HUES48 (cell line): ENCODE results near the gene CHRDL1.
"Not testable (repeated sequence)": the region's sequence is repeated elsewhere in the genome, so short reads cannot be mapped to it uniquely, and the experiment has no call there.

ENCODE experiments used
- H3K27ac ChIP-seq: one replicate; pipeline ENCODE4 v1.7.0; 2013; ENCODE audit warnings: low read depth, low read length, inconsistent platforms
- H3K27me3 ChIP-seq: 2 replicates; pipeline ENCODE4 v1.6.1; 2013; ENCODE audit warnings: mild to moderate bottlenecking, low read length; ENCODE audit not compliant: control insufficient read depth, insufficient read depth
- H3K36me3 ChIP-seq: 2 replicates; pipeline ENCODE4 v1.6.1; 2013; ENCODE audit warnings: low read length; ENCODE audit not compliant: control insufficient read depth, insufficient read depth
- H3K4me1 ChIP-seq: 2 replicates; pipeline ENCODE4 v1.6.1; 2013; ENCODE audit warnings: mild to moderate bottlenecking, low read length; ENCODE audit not compliant: control insufficient read depth, insufficient read depth
- H3K4me3 ChIP-seq: 2 replicates; pipeline ENCODE4 v1.5.1; 2013; ENCODE audit warnings: mild to moderate bottlenecking, low read depth, low read length
- H3K9ac ChIP-seq: 2 replicates; pipeline ENCODE4 v1.6.1; 2013; ENCODE audit warnings: mild to moderate bottlenecking, low read depth, low read length, moderate library complexity
- H3K9me3 ChIP-seq: 2 replicates; pipeline ENCODE4 v1.6.1; 2013; ENCODE audit warnings: low read length; ENCODE audit not compliant: control insufficient read depth, insufficient read depth

Gene CHRDL1, protein sequence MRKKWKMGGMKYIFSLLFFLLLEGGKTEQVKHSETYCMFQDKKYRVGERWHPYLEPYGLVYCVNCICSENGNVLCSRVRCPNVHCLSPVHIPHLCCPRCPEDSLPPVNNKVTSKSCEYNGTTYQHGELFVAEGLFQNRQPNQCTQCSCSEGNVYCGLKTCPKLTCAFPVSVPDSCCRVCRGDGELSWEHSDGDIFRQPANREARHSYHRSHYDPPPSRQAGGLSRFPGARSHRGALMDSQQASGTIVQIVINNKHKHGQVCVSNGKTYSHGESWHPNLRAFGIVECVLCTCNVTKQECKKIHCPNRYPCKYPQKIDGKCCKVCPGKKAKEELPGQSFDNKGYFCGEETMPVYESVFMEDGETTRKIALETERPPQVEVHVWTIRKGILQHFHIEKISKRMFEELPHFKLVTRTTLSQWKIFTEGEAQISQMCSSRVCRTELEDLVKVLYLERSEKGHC

DNA sequence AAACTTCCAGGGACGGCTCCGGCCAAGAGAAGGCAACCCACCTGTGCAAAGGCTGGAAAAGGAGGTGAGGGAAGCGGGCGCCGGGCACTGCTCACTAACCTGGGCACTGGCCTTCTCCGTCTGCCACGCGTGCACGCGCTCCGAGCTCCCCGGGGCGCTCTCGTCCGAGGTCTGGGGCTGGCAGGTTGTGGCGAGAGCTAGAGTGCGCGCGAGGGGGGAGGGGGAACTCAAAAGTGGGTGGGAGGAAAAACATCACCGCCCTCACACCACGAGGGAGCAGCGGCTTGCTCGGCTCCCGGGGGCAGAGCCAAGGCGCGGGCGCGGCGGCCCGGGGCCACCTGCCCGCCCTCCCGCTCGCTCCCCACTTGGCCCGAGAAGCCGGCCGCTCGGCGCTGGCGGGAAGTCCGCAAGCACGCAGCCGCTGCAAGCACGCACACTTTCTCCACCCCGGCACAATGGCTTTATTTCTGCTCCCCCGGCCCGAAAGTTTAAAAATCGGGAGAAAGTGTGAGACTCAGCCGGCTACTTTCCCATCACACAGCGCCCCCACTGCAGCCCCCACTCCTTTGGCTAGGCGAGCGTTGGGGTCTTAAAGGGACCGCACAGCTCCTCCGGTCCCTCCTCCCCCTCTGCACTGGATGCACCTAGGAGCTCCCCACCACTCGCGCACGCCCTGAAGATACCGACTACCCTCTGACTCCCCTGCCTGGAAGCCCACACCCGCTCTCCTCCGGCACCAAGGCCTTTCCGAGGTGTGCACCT, at the start of gene CHRDL1:
TSS of gene CHRDL1 (minus strand) at position 173 of the 762 bp plus-strand sequence. CDS start 3,636 bp downstream, outside the sequence.
- H3K27ac ChIP-seq: no peak within 1 kb of the TSS
- H3K9ac ChIP-seq: peak within 1 kb of the TSS; percentile 80
- H3K4me3 ChIP-seq: peak within 1 kb of the TSS; percentile 82
- H3K36me3 ChIP-seq: no peaks in the 10 kb centered on the region
- H3K4me1 ChIP-seq: peaks cover 20% of the 10 kb centered on the region
- no peaks in the 10 kb centered on the region for H3K9me3 ChIP-seq
- H3K27me3 ChIP-seq: peaks cover 43% of the 10 kb centered on the region

DNA sequence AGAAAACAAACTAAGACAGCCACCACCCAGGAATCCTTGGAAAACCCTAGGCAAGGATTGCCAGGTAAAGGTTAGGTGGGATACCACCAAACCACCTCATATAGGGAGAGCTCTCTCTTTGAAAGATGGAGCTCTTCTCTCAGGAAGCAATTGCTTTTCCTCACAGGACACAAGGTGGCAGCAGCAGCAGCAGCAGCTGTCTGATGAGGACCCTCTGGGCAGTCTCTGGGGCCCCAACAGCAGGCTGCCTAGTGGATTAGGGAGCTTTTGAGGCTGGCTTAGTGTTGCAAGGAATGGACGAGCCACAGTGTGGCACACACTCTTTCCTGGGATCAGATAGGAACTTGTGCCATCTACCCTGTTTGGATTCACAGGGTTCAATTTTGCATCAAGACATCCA, 41.4 kb upstream of the CHRDL1 start:
- Histone ChIP-seq H3K27me3 (no peaks in the 10 kb centered on the region), H3K27ac (no peak overlapping the region), H3K4me1 (no peaks in the 10 kb centered on the region), H3K36me3 (no peaks in the 10 kb centered on the region), H3K9ac (no peak overlapping the region), H3K9me3 (no peaks in the 10 kb centered on the region), H3K4me3 (no peak overlapping the region)

DNA sequence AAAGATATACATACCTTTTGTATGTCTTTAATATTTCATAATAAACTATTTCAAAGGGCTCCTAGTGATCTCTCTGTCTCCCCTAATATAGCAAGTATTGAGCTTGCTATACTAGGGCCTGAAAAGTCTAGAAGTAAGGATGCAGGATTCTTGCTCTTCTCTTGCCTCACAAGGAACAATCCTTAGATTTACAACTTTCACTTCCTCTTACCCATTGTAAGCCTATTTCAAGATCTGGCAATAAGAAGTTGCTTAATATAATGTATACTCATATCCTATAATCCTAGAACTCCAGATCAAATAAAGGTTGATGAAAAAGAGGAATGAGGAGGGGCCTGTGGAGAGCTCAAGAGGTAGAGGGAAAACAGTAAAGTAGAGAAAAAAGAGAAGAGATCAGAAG, 40.8 kb upstream of the CHRDL1 start:
- no peaks in the 10 kb centered on the region for H3K27me3 ChIP-seq
- H3K4me3 ChIP-seq: no peak overlapping the region
- H3K4me1 ChIP-seq: no peaks in the 10 kb centered on the region
- H3K27ac ChIP-seq: no peak overlapping the region
- no peak overlapping the region for H3K9ac ChIP-seq
- H3K36me3 ChIP-seq: no peaks in the 10 kb centered on the region
- no peaks in the 10 kb centered on the region for H3K9me3 ChIP-seq

DNA sequence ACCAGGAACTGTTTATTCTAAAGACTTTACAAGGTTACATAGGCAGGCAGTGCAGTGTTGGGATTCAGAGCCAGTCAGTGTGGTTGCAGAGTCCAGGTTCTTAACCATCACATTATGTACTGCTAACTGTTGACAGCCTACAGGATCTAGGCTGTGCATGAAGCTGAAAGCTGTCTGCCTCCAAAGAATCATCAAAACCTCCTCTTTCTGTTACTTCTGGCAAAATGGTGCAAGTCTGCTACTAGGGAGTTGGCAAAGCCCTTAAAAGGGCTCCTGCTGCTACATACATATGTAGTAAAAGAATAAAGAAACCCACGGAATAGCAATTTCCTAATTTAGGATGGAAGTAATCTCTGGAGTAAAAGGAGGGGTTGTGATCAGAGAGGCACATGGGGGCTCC, 40.4 kb upstream of the CHRDL1 start:
- H3K27ac ChIP-seq: no peak overlapping the region
- H3K4me1 ChIP-seq: no peaks in the 10 kb centered on the region
- H3K4me3 ChIP-seq: no peak overlapping the region
- no peaks in the 10 kb centered on the region for H3K36me3 ChIP-seq
- no peak overlapping the region for H3K9ac ChIP-seq
- no peaks in the 10 kb centered on the region for H3K27me3 ChIP-seq
- no peaks in the 10 kb centered on the region for H3K9me3 ChIP-seq

DNA sequence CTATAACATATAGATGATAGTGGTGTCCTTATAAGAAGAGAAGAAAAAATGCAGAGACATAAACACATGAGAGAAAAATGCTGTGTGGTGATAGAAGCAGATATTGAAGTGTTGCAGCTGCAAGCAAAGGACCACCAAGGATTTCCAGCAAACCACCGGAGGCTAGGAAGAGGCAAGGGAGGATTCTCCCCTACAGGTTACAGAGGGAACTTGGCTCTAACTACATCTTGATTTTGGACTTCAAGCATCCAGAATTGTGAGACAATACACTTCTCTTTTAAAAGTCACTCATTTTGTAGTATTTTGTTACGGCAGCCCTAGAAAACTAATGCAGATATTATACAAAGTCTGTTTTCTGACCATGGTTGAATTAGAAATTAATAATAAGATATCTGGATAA, 30.4 kb upstream of the CHRDL1 start:
- Histone ChIP-seq H3K36me3 (no peaks in the 10 kb centered on the region), H3K27me3 (0 out of 2 replicates have a peak, but pooled peaks cover 4% of the 10 kb centered on the region), H3K9me3 (no peaks in the 10 kb centered on the region), H3K4me3 (no peak overlapping the region), H3K27ac (no peak overlapping the region), H3K9ac (no peak overlapping the region), H3K4me1 (no peaks in the 10 kb centered on the region)

DNA sequence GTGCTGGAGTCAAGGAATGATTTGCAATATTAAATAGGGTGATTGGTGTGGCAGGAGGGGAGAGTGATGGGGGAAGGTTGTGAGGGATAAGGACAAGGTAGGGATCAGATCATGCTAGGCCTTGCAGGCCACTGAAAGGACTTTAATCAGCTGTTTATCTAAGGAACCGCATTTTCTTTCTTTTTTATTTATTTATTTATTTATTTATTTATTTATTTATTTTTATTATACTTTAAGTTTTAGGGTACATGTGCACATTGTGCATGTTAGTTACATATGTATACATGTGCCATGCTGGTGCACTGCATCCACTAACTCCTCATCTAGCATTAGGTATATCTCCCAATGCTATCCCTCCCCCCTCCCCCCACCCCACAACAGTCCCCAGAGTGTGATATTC, 20.9 kb upstream of the CHRDL1 start:
- H3K4me3 ChIP-seq, H3K27me3 ChIP-seq, H3K4me1 ChIP-seq, H3K9me3 ChIP-seq, H3K36me3 ChIP-seq, H3K9ac ChIP-seq, H3K27ac ChIP-seq: not testable (repeated sequence)

DNA sequence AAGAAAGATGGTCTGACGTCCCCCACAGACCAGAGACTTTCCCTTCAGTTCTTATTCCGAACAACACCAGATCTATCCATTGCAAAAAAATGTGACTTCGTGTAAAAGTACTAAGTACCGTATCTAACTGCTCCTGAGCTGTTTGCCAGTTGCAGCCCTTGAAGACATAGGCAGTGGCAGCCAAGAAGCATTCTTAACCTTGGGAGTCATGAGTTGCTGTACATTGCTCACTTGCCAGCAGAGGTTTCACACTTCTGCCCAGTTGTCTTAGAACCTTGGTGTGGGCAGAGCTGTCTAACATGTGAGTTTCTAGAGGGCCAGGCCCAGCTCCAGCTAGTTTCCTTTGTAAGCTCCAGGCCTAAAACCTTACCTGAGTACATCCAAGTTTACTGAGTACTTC, 10.5 kb upstream of the CHRDL1 start:
- peaks cover 18% of the 10 kb centered on the region for H3K27me3 ChIP-seq
- no peaks in the 10 kb centered on the region for H3K4me1 ChIP-seq
- H3K27ac ChIP-seq: no peak overlapping the region
- no peak overlapping the region for H3K4me3 ChIP-seq
- H3K36me3 ChIP-seq: no peaks in the 10 kb centered on the region
- H3K9ac ChIP-seq: no peak overlapping the region
- H3K9me3 ChIP-seq: no peaks in the 10 kb centered on the region

DNA sequence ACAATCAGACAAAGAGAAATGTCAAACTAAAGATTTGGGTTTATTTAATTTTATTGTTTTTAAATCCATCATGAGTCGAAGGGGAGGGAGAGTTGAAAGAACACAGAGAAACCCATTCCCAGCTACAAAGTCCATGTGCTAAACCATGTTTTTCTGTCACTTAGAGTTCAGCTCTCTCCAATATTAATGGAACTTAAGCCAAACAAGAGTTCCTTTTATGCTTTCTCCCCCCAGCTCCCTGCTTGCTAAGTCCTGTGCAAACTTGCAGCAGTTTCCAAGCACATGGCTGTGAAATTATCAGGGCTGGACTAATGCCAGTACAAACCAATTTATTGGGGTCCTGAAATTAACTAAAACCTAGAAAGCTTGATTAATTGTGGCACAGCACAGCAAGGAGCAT, 9.7 kb upstream of the CHRDL1 start:
- no peak overlapping the region for H3K9ac ChIP-seq
- no peaks in the 10 kb centered on the region for H3K36me3 ChIP-seq
- no peak overlapping the region for H3K4me3 ChIP-seq
- no peak overlapping the region for H3K27ac ChIP-seq
- H3K27me3 ChIP-seq: peaks cover 18% of the 10 kb centered on the region
- no peaks in the 10 kb centered on the region for H3K4me1 ChIP-seq
- no peaks in the 10 kb centered on the region for H3K9me3 ChIP-seq

DNA sequence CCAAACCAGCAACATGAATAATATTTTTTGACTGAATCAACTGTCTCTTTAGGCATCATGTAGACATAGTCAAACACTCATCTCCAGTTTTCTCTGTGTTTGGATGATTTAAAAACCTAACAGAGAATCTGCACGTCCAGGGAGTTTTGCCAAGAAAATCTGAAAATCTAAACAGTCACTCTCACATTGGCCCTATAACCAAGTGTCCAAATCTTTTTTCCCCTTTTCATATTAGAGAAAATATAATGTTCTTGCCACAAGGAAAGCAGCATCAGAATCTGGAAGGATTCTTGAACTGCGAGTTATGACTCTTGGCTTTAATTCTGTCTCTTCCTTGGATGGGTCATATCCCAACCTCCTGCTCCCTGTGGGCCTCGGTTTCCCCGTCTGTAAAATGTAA, 8.8 kb upstream of the CHRDL1 start:
- H3K36me3 ChIP-seq: no peaks in the 10 kb centered on the region
- peaks cover 18% of the 10 kb centered on the region for H3K27me3 ChIP-seq
- H3K9me3 ChIP-seq: no peaks in the 10 kb centered on the region

DNA sequence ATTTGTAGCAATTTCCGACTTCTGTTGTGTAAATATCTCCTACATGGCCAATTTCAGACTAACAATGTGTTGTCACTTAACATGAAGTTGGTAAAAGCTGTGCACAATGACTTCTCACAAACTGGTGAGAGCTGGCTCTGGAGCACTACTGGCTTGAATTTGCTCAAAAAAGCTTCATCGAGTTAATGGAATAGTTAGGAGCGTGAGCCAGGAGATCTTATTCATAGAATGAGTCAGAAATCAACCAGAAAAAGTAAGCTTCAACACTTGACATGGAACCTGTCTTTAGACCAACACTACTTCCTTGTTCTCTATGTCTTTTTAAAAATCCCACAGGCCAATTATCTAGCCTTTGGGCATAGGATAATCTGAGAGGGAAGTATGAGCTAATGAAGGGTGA, 7.9 kb upstream of the CHRDL1 start:
- Histone ChIP-seq H3K9ac (no peak overlapping the region), H3K36me3 (no peaks in the 10 kb centered on the region), H3K9me3 (no peaks in the 10 kb centered on the region), H3K4me1 (no peaks in the 10 kb centered on the region), H3K27me3 (peaks cover 11% of the 10 kb centered on the region), H3K27ac (no peak overlapping the region), H3K4me3 (no peak overlapping the region)

More for the DNA sequence above, 8.8 kb upstream of the CHRDL1 start:
- Histone ChIP-seq H3K4me1 (no peaks in the 10 kb centered on the region), H3K4me3 (no peak overlapping the region), H3K9ac (no peak overlapping the region), H3K27ac (no peak overlapping the region)

DNA sequence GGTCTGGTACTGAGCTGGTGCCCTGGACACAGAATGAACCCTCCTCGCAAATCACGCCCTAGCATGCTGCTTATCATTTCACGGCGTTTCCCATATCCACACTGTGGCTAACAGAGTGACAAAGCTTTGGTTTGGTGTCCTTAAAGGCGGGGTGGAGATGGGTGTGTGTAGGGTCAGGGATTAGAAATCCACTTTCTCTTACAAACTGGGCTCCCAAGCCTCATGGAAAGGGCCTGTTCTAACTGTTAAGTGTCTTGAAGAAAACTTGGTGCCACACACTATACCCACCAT, 735 bp upstream of the CHRDL1 start:
- peak overlapping the region; percentile 80; the same call in 1 of the 2 replicates for H3K9ac ChIP-seq
- no peak overlapping the region for H3K27ac ChIP-seq
- H3K36me3 ChIP-seq: no peaks in the 10 kb centered on the region
- no peaks in the 10 kb centered on the region for H3K9me3 ChIP-seq
- peaks cover 41% of the 10 kb centered on the region for H3K27me3 ChIP-seq
- peaks cover 20% of the 10 kb centered on the region for H3K4me1 ChIP-seq
- peak overlapping the region; percentile 82 for H3K4me3 ChIP-seq
